ENCODE measurements around the gene HECTD4.

DNA sequence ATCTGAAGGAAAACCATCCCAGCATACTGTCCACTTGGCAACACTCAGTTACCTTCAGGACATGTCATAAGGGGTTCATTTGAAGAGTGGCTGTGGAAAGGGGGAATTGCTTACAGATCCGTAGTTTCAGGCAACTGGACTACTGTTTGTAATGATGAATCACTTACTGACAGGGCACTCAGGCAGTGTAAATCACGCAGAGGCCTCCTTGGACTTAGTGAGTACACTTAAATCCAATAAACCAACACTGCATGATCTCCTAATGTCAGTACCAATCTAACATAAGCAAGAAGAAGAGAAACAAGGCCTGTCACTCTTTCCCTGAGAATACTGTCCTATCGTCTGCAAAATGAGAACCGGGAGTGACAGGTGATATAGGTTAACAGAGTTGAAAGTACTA, 152.1 kb downstream of the HECTD4 start:
- TF ChIP-seq, protein P1, sequence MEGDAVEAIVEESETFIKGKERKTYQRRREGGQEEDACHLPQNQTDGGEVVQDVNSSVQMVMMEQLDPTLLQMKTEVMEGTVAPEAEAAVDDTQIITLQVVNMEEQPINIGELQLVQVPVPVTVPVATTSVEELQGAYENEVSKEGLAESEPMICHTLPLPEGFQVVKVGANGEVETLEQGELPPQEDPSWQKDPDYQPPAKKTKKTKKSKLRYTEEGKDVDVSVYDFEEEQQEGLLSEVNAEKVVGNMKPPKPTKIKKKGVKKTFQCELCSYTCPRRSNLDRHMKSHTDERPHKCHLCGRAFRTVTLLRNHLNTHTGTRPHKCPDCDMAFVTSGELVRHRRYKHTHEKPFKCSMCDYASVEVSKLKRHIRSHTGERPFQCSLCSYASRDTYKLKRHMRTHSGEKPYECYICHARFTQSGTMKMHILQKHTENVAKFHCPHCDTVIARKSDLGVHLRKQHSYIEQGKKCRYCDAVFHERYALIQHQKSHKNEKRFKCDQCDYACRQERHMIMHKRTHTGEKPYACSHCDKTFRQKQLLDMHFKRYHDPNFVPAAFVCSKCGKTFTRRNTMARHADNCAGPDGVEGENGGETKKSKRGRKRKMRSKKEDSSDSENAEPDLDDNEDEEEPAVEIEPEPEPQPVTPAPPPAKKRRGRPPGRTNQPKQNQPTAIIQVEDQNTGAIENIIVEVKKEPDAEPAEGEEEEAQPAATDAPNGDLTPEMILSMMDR (IDR thresholded peaks at IDR 0.05): no peak
- no peak for TF ChIP-seq ZFX (IDR thresholded peaks at IDR 0.05; ENCODE audit: borderline replicate concordance)
